ENCODE measurements around the gene SRSF8. TPM values are rescaled to one million over a fixed set of nuclear protein-coding genes. Genes with fewer than 3 reads are reported as not detected.
"Not testable (repeated sequence)": the region's sequence is repeated elsewhere in the genome, so short reads cannot be mapped to it uniquely, and the experiment has no call there.

The SRSF8 gene
- 10 to 100 TPM; 40.0 to 51.8 (median 43.0) TPM for total RNA-seq
- total RNA-seq (2013), result 38.1 TPM

DNA sequence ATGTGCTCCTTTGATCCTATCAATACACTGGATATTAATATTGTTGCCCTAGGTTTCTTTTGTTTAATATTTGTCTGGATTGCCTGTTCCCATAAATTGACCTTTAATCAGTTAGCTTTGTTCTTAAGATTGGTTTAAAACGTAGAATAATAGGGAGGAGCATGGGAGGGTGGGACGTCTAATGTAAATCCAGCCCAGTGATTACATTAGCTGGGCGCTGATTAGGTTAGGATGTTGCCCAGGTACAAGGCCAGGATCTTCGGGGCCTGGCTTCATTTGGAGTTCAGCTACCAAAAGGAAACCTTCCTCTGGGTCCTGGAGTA, at the start of gene SRSF8:
Gene SRSF8, plus strand, starts transcription at position 204 of the 323 bp plus-strand sequence. CDS start 308 bp downstream, outside the sequence.
- ATAC-seq, result peak; percentile 2 to 4 (median 3)
- DNase-seq, result no peak
- TF ChIP-seq, protein P1, sequence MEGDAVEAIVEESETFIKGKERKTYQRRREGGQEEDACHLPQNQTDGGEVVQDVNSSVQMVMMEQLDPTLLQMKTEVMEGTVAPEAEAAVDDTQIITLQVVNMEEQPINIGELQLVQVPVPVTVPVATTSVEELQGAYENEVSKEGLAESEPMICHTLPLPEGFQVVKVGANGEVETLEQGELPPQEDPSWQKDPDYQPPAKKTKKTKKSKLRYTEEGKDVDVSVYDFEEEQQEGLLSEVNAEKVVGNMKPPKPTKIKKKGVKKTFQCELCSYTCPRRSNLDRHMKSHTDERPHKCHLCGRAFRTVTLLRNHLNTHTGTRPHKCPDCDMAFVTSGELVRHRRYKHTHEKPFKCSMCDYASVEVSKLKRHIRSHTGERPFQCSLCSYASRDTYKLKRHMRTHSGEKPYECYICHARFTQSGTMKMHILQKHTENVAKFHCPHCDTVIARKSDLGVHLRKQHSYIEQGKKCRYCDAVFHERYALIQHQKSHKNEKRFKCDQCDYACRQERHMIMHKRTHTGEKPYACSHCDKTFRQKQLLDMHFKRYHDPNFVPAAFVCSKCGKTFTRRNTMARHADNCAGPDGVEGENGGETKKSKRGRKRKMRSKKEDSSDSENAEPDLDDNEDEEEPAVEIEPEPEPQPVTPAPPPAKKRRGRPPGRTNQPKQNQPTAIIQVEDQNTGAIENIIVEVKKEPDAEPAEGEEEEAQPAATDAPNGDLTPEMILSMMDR (IDR thresholded peaks at IDR 0.05), result no peak
- H3K4me3 Mint-ChIP-seq, result peak within 1 kb of the TSS; percentile 99
- H3K4me1 ChIP-seq (ENCODE audit: control insufficient read depth, insufficient read depth, low read length), result peaks cover 6% of the 10 kb centered on the region
- H3K36me3 Mint-ChIP-seq, result no peaks in the 10 kb centered on the region
- no peaks in the 10 kb centered on the region for H3K9me3 ChIP-seq (ENCODE audit: control insufficient read depth, insufficient read depth, low read length)
- H3K4me3 ChIP-seq (ENCODE audit: low read length), result peak within 1 kb of the TSS; percentile 74
- H3K36me3 ChIP-seq (ENCODE audit: control insufficient read depth, insufficient read depth, low read length), result peaks cover 4% of the 10 kb centered on the region
- H3K9me3 Mint-ChIP-seq, result no peaks in the 10 kb centered on the region
- peak within 1 kb of the TSS; percentile 97 to 99 for H3K27ac Mint-ChIP-seq
- peak within 1 kb of the TSS; percentile 87 for H3K27ac ChIP-seq (ENCODE audit: low read length)
- H3K27me3 Mint-ChIP-seq (ENCODE audit: low read depth in 2 of 2), result peaks cover 0 to 10% of the 10 kb centered on the region in 2 donors
- H3K4me1 Mint-ChIP-seq, result peaks cover 36 to 38% of the 10 kb centered on the region in 2 donors
- no peaks in the 10 kb centered on the region for H3K27me3 ChIP-seq (ENCODE audit: control insufficient read depth, insufficient read depth, low read length)
- intact Hi-C loops (cut with micrococcal nuclease), result no loop called here
- WGBS (ENCODE audit: insufficient coverage), result 0% methylated on average over 4 of the region's 4 CpGs

- H3K4me3 Mint-ChIP-seq; intact Hi-C loops (cut with micrococcal nuclease); H3K36me3 ChIP-seq (ENCODE audit: control insufficient read depth, insufficient read depth, low read length); H3K36me3 Mint-ChIP-seq; H3K9me3 Mint-ChIP-seq; DNase-seq; H3K27me3 ChIP-seq (ENCODE audit: control insufficient read depth, insufficient read depth, low read length); ATAC-seq; H3K9me3 ChIP-seq (ENCODE audit: control insufficient read depth, insufficient read depth, low read length); H3K4me3 ChIP-seq (ENCODE audit: low read length); H3K27me3 Mint-ChIP-seq (ENCODE audit: low read depth in 2 of 2); H3K4me1 Mint-ChIP-seq; H3K27ac Mint-ChIP-seq; H3K27ac ChIP-seq (ENCODE audit: low read length); H3K4me1 ChIP-seq (ENCODE audit: control insufficient read depth, insufficient read depth, low read length): not testable (repeated sequence)
- 88% methylated on average over 5 of the region's 5 CpGs for WGBS (ENCODE audit: insufficient coverage)
These were observed 45.3 kb upstream of the SRSF8 start for GRCh38 chr11:95021468-95021867.

DNA sequence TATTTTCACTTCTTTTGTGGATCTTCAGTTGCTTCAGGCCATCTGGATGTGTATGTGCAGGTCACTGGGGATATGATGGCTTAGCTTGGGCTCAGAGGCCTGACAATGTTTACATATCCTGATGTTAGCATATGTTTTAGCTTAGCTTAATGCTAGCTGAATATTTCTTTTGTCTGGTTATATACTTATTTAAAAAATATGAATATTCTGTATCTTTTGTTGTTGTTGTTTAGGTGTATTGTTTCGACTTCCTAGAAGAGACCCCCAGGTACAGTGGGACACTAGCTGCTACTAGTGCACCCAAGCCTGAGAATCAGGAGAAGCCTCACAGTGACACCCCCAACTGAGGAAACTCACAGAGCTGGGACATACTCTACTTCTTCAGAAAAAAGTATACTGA, 41.8 kb upstream of the SRSF8 start, which contains the start of gene KDM4E:
Gene KDM4E, plus strand, starts transcription at position 301 of the 400 bp plus-strand sequence. CDS start 300 bp downstream, outside the sequence.
- 88% methylated on average over 1 of the region's 1 CpG for WGBS (ENCODE audit: insufficient coverage)
- Histone ChIP-seq H3K36me3 (ENCODE audit: control insufficient read depth, insufficient read depth, low read length) (no peaks in the 10 kb centered on the region), H3K4me1 (ENCODE audit: control insufficient read depth, insufficient read depth, low read length) (no peaks in the 10 kb centered on the region), H3K27me3 (ENCODE audit: control insufficient read depth, insufficient read depth, low read length) (no peaks in the 10 kb centered on the region), H3K4me3 (ENCODE audit: low read length) (no peak within 1 kb of the TSS), H3K9me3 (ENCODE audit: control insufficient read depth, insufficient read depth, low read length) (no peaks in the 10 kb centered on the region), H3K27ac (ENCODE audit: low read length) (no peak within 1 kb of the TSS)
- peaks cover 4 to 23% of the 10 kb centered on the region in 2 donors for H3K27me3 Mint-ChIP-seq (ENCODE audit: low read depth in 2 of 2)
- intact Hi-C loops (cut with micrococcal nuclease), result no loop called here
- no peaks in the 10 kb centered on the region for H3K4me1 Mint-ChIP-seq
- no peak within 1 kb of the TSS for H3K4me3 Mint-ChIP-seq
- no peak within 1 kb of the TSS for H3K27ac Mint-ChIP-seq
- no peak for ATAC-seq
- H3K9me3 Mint-ChIP-seq, result no peaks in the 10 kb centered on the region
- TF ChIP-seq, protein P1 (IDR thresholded peaks at IDR 0.05), result no peak
- no peaks in the 10 kb centered on the region for H3K36me3 Mint-ChIP-seq
- no peak for DNase-seq

GRCh38 chr11:95025594-95025993, 41.1 kb upstream of the SRSF8 start:
- ATAC-seq; H3K4me3 Mint-ChIP-seq; H3K9me3 Mint-ChIP-seq; intact Hi-C loops (cut with micrococcal nuclease); H3K27me3 ChIP-seq (ENCODE audit: control insufficient read depth, insufficient read depth, low read length); H3K4me1 ChIP-seq (ENCODE audit: control insufficient read depth, insufficient read depth, low read length); H3K27ac ChIP-seq (ENCODE audit: low read length); H3K27ac Mint-ChIP-seq; H3K36me3 Mint-ChIP-seq; H3K9me3 ChIP-seq (ENCODE audit: control insufficient read depth, insufficient read depth, low read length); H3K4me3 ChIP-seq (ENCODE audit: low read length); H3K4me1 Mint-ChIP-seq; H3K36me3 ChIP-seq (ENCODE audit: control insufficient read depth, insufficient read depth, low read length); DNase-seq: not testable (repeated sequence)
- WGBS (ENCODE audit: insufficient coverage), result 87% methylated on average over 2 of the region's 9 CpGs
- peaks cover 4 to 23% of the 10 kb centered on the region in 2 donors for H3K27me3 Mint-ChIP-seq (ENCODE audit: low read depth in 2 of 2)

All from natural killer cell (primary cell).